Calu3 (cell line): ENCODE measurements around the gene ZNF287. TPM values are rescaled to one million over a fixed set of nuclear protein-coding genes. Genes with fewer than 3 reads are reported as not detected.

Experiments
- BruUV-seq: library from RNA; stranded (reverse); fragments of 400-500 nt; replicated peaks from 2 replicates; lab custom pipeline; 2021; lab: Mats Ljungman, UMichigan
- CTCF ChIA-PET: fragments of 300-600 bp; sonication (Branson Sonifier 250); formaldehyde crosslinking; loops from one replicate; lab custom pipeline; 2022; ENCODE audit warnings: antibody characterized with exemption; lab: Charles Lee
- DNase-seq: peaks from one replicate; pipeline ENCODE4 v3.0.0; 2022
- H3K27ac Mint-ChIP-seq: one replicate; pipeline ENCODE4 v1.8.0; 2022; ENCODE audit warnings: mixed read lengths; ENCODE audit not compliant: unreplicated experiment
- H3K27me3 Mint-ChIP-seq: one replicate; pipeline ENCODE4 v1.8.0; 2022; ENCODE audit warnings: mixed read lengths; ENCODE audit not compliant: unreplicated experiment
- H3K36me3 Mint-ChIP-seq: one replicate; pipeline ENCODE4 v1.8.0; 2022; ENCODE audit warnings: mild to moderate bottlenecking, moderate library complexity, mixed read lengths; ENCODE audit not compliant: insufficient read depth, unreplicated experiment
- H3K4me1 Mint-ChIP-seq: one replicate; pipeline ENCODE4 v1.8.0; 2022; ENCODE audit warnings: mild to moderate bottlenecking, low read depth, mixed read lengths; ENCODE audit not compliant: unreplicated experiment
- H3K4me3 Mint-ChIP-seq: one replicate; pipeline ENCODE4 v1.8.0; 2022; ENCODE audit warnings: mild to moderate bottlenecking, low read depth, moderate library complexity, mixed read lengths; ENCODE audit not compliant: unreplicated experiment
- H3K9me3 Mint-ChIP-seq: one replicate; pipeline ENCODE4 v1.8.0; 2022; ENCODE audit warnings: low read depth, mixed read lengths; ENCODE audit not compliant: unreplicated experiment
- intact Hi-C: fragments of 100-400 bp; cut with micrococcal nuclease; formaldehyde crosslinking; loops from one replicate; pipeline ENCODE4 v1.10.0; 2022; ENCODE audit not compliant: unreplicated experiment
- total RNA-seq: library from RNA; stranded (reverse); gene quantifications from 2 replicates; pipeline ENCODE4 v1.2.3, GENCODE V29; 2022
- TF ChIP-seq, protein P1 (sequence below): fragments of 200-600 bp; IDR thresholded peaks from one replicate; pipeline ENCODE4 v1.8.0; 2022; ENCODE audit warnings: antibody characterized with exemption; ENCODE audit not compliant: unreplicated experiment

The ZNF287 gene
- total RNA-seq, 1 experiment from 2014 or later = not detected

DNA sequence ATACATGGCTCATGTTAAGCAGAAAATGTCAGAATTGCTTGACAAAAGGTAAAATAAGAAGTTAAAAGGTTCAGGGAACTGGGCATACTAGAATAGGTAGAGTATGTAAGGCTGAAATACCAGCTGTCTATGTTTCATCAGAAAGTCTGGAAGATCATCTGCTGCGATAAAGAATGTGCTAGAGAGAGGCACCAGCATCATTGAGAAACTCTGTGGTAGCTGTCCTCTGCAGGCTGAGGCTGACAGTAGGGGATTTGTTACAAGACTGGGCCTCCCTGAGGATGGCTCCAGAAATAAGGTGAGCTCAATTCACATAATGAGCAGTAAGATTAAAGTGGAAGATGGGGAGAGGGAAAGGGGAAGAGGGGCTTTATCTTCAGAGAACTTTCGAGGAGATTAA lies 4.5 kb upstream of the ZNF287 start:
- no peaks in the 10 kb centered on the region for H3K4me1 Mint-ChIP-seq
- intact Hi-C loops = no loop called here
- no peak for DNase-seq
- H3K9me3 Mint-ChIP-seq = peaks cover 6% of the 10 kb centered on the region
- CTCF ChIA-PET = no interaction called here
- H3K36me3 Mint-ChIP-seq = no peaks in the 10 kb centered on the region
- BruUV-seq = no TSS peak
- no peak overlapping the region for H3K27ac Mint-ChIP-seq
- no peaks in the 10 kb centered on the region for H3K27me3 Mint-ChIP-seq
- no peak overlapping the region for H3K4me3 Mint-ChIP-seq
- TF ChIP-seq, protein P1, sequence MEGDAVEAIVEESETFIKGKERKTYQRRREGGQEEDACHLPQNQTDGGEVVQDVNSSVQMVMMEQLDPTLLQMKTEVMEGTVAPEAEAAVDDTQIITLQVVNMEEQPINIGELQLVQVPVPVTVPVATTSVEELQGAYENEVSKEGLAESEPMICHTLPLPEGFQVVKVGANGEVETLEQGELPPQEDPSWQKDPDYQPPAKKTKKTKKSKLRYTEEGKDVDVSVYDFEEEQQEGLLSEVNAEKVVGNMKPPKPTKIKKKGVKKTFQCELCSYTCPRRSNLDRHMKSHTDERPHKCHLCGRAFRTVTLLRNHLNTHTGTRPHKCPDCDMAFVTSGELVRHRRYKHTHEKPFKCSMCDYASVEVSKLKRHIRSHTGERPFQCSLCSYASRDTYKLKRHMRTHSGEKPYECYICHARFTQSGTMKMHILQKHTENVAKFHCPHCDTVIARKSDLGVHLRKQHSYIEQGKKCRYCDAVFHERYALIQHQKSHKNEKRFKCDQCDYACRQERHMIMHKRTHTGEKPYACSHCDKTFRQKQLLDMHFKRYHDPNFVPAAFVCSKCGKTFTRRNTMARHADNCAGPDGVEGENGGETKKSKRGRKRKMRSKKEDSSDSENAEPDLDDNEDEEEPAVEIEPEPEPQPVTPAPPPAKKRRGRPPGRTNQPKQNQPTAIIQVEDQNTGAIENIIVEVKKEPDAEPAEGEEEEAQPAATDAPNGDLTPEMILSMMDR = no peak

GRCh38 chr17:16569358-16569712 lies 331 bp upstream of the ZNF287 start:
- peaks cover 8% of the 10 kb centered on the region for H3K27me3 Mint-ChIP-seq
- CTCF ChIA-PET = no interaction called here
- no peaks in the 10 kb centered on the region for H3K36me3 Mint-ChIP-seq
- TF ChIP-seq, protein P1 = no peak
- intact Hi-C loops = no loop called here
- DNase-seq = no peak
- no peak overlapping the region for H3K27ac Mint-ChIP-seq
- peaks cover 4% of the 10 kb centered on the region for H3K9me3 Mint-ChIP-seq
- H3K4me3 Mint-ChIP-seq = no peak overlapping the region
- H3K4me1 Mint-ChIP-seq = no peaks in the 10 kb centered on the region
- no TSS peak for BruUV-seq

- TF ChIP-seq, protein P1 = no peak
- Mint-ChIP-seq H3K4me3 (no peak overlapping the region), H3K4me1 (no peaks in the 10 kb centered on the region), H3K9me3 (peaks cover 18% of the 10 kb centered on the region), H3K27ac (no peak overlapping the region), H3K27me3 (no peaks in the 10 kb centered on the region), H3K36me3 (no peaks in the 10 kb centered on the region)
- CTCF ChIA-PET = no interaction called here
- intact Hi-C loops = no loop called here
- no peak for DNase-seq
- BruUV-seq = no TSS peak
These were observed 16.4 kb downstream of the ZNF287 start for GRCh38 chr17:16552637-16553045.

GRCh38 chr17:16551878-16552636 lies 16.9 kb downstream of the ZNF287 start:
- CTCF ChIA-PET = no interaction called here
- Mint-ChIP-seq H3K36me3 (no peaks in the 10 kb centered on the region), H3K9me3 (peaks cover 21% of the 10 kb centered on the region), H3K4me1 (no peaks in the 10 kb centered on the region), H3K27me3 (no peaks in the 10 kb centered on the region), H3K4me3 (no peak overlapping the region), H3K27ac (no peak overlapping the region)
- TF ChIP-seq, protein P1 = no peak
- no TSS peak for BruUV-seq
- intact Hi-C loops = no loop called here
- DNase-seq = no peak
